HG03575 (cell line): ENCODE results near the gene THUMPD3.

ENCODE experiments used
- ATAC-seq: cut with Tn5 transposase; IDR thresholded peaks from one replicate; pipeline ENCODE4 v1.9.1; 2021; ENCODE audit not compliant: unreplicated experiment, insufficient number of reproducible peaks, low FRiP score; ENCODE audit errors: extremely low read depth

The THUMPD3 gene

DNA sequence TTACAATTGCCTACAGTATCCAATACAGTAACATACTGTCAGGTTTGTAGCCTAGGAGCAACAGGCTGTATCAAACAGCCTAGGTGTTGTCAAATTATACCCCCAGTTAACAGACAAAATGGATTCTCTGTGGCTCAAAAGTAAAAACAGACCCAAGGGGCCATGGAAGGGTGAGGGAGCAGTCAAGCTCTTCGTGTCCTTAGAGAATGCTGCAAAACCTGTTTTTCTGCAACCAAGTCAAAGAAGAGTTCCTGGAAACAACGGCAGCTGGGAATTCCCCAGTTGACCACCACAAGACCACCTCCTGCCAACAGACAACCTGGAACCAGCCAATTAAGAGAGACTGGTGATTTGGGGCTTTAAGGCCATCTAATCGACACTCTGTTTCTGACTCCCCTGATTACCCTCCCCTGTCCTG lies 11.1 kb upstream of the THUMPD3 start:
- ATAC-seq: no peak

- ATAC-seq: no peak
These were observed 9.7 kb upstream of the THUMPD3 start for GRCh38 chr3:9352917-9353752.

- no peak for ATAC-seq
These were observed 1.0 kb upstream of the THUMPD3 start for GRCh38 chr3:9361691-9362388.

DNA sequence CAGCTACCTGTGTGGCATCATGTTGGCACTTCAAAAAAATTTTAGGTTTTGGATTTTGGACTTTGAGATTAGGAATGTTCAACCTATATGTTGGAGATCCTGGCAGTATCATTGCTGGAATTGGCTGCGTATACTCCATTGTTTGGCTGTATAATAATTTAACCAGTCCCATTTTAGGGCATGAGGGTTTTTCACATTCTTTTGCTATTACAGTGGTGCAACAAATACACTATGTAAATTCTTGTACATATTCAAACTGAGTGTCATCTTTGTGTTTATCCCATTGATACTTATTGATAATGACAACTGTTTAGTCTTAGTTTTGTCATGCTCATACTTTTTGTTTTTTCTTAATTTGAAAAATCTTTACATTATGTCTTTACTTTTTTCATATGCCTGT lies 6.7 kb downstream of the THUMPD3 start:
- no peak for ATAC-seq

GRCh38 chr3:9373465-9373864 lies 10.6 kb downstream of the THUMPD3 start:
- ATAC-seq: no peak

DNA sequence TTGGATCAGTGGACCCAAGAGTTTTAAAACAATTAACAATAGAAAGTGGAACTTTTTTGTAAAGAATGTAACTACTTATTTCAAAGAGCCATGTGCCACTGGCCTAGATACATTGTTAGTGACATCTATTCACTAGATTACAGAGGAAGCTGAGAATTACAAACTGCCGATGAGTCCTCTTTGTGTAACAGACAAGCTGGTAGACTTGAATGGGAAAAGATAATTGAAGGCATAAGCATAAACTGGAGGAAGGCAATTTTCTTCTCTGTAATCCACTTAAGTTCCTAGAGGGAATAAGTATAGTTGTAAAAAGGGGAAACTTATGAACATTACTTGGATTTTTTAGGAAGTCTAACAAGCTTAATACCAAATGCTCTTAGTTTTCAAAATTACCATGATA lies 15.1 kb downstream of the THUMPD3 start:
- no peak for ATAC-seq

DNA sequence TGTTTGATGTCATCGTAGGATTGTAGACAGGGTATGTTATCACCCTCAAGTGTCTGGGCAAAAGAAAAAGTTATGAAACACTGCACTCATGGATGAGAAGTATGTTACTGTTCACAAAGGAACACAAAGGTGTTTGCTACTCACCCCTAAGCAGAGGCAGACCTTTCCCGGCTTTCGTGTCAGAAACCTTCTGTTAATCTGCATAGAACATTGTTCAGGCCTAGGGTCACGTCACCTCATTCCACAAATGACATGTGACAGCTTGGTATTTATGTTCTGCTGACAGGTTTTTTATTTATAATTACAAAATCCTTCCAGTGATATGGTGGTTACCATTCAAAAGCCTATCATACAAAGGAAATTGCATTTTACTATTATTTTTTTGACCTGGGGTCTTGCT lies 16.5 kb downstream of the THUMPD3 start:
- ATAC-seq: no peak

- ATAC-seq: no peak
These were observed 17.2 kb downstream of the THUMPD3 start for GRCh38 chr3:9380014-9380413.

GRCh38 chr3:9384141-9384828 lies 21.4 kb downstream of the THUMPD3 start:
- ATAC-seq: no peak

GRCh38 chr3:9385187-9386077 lies 22.6 kb downstream of the THUMPD3 start:
- no peak for ATAC-seq

DNA sequence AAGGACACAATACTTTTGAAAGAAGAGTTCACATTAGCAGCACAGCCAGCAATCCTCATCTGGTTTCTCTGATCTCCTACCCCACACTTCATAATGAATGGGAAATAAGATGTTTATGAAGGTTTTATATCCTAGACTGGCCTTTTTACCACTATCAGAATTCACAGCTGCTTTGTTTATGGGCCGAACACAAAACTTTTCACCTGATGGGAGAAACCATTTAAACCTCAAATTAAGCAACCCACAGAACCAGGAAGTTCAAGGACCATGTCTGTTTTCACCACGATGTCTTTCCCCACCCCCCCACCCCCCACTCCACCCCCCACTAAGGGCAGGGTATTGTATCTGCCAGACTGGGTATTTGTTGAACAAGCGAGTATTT lies 23.2 kb downstream of the THUMPD3 start:
- ATAC-seq: no peak

DNA sequence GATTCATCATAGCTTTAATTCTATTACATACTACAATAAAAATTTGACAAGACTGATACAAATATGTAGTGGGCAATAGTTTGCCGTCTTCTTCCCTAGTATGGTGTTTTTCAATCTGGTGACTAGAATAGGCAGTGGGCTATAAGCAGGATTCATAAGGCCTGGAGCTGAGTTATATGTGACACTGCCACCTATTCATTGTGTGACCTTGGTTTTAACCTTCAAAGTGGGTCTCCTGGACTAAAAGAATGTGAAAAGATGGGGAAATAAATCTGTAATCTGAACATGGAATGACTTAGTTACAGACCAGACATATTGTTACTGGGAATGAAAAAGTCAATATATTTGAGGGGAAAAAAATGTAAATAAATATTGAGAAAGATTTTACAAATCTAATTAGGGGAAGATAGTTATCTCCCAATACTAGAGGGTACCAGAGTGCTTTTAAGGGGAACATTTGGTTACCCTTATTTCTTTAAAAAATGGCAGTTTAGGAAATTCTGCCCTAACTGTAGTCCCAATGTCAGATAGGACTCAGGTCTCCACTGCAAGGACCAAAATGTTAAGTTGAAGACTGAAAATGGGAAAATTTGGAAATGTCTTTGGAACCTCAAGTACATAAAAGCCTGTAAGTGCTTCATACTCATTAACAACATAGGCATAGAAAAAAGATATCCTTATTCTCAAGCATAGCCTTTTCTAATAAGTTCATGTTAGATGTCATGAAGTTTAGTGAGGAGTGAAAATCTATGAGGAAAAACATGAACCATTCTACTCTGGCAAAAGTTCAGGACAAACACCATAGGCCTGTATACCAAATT lies 23.9 kb downstream of the THUMPD3 start:
- no peak for ATAC-seq

DNA sequence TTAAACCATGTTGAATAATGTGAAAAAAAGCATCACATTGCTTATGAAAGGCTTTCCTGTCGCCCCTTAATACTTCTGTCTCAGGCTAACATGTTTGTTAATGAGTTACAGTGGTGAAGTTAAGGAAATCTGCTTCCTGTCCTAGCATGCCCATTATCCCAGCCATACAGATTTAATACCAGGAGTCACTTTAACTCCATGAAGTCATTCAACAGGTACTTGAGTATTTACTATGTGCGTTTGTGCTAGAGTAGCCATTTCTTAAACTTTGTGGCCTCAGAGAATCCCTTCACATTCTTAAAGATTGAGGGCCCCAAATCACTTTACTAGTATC lies 24.4 kb downstream of the THUMPD3 start:
- no peak for ATAC-seq

DNA sequence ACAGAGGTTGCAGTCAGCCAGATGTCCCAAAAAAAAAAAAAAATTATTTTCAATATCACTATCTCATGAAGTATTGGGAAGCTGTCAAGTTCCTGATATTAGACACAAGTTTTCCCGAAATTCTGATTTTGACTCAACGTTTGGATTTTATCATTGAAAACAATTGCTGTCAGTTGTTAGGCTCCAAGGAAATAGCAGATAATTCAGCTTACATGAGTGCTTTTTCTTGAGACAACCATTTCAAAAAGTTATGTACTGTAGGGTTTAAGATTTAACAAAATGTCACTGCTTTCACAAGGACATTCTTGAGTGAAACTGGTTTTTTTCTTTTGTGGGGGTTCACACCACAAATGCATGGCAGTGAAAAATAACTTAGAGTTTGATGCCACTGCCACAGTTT lies 25.3 kb downstream of the THUMPD3 start:
- ATAC-seq: no peak

- ATAC-seq: no peak
These were observed 25.9 kb downstream of the THUMPD3 start for GRCh38 chr3:9388562-9389272.

DNA sequence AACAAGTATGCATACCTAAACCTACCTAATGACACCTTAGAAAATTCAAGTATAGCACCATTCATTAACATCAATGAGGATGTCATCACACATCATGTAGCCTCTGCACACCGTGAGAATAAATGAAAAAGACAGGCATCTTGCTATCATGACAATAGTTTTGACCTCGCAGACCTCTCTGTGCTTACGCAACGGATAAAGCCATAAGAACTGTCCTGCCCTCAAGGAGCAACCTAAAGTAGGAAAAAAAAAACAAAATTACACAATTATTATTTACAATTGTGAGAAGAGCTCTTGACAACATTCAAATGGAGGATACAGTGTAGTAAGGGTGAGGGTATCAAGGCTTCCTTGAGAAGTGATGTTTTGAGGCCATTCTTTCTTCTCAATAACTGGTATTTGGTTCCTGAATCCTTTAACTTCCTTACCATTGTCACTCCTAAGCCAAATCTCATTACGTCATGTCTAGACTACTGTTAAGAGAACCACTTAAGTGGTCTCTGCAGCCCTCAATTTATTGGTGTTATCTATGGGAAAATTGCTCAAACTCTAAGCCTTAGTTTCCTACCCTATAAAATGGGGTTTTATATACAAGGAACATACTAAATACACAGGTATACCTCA lies 27.5 kb downstream of the THUMPD3 start:
- no peak for ATAC-seq

DNA sequence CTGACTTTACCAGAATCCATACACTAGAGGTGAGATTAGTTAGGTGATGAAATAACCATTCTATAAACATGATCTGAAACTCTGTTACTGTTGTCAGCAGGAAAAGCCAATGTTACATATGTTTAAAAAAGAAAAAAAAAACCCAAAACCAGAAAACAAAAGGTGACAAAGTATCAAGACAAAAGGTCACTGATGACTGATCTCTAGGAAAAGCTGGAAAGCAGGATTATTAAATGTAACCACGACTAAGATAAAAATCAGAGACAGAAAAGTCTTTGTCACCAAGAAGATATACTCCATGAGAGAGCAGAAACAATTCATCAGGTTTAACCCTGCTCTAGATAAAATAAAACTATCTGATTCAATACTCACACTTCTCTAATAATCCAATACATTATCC lies 29.2 kb downstream of the THUMPD3 start:
- no peak for ATAC-seq
